Urothelium cell line (cell line): ENCODE measurements around the gene TMED8.
"Not testable (repeated sequence)": the region's sequence is repeated elsewhere in the genome, so short reads cannot be mapped to it uniquely, and the experiment has no call there.

Source experiments
- DNase-seq: peaks from one replicate; pipeline ENCODE4 v3.0.0; 2011; ENCODE audit warnings: low spot score, mixed read lengths
- FAIRE-seq: peaks from 2 replicates; lab custom pipeline; 2011; peaks lifted over from hg19 to GRCh38; lab: Jason Lieb, UNC

The TMED8 gene

DNA sequence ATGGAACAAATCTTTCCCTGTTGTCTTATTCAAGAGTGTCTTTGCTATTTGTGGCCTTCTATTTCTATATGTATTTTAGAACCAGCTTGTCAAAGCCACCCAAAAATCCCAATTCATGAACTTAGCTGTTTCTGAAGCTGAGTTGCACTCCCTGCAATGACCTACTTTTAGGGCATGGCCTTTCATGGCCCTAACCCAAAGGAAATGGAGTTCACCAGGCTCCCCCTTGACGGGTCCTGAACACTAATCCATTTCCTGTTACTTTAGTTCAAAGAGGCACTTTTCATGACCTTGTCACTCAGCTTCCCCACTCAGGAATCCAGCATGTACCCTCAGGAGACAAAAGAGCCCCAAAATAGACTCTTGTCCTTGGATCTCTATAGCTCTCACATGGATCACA lies 7.6 kb downstream of the TMED8 start:
- FAIRE-seq (no peak), DNase-seq (no peak)

DNA sequence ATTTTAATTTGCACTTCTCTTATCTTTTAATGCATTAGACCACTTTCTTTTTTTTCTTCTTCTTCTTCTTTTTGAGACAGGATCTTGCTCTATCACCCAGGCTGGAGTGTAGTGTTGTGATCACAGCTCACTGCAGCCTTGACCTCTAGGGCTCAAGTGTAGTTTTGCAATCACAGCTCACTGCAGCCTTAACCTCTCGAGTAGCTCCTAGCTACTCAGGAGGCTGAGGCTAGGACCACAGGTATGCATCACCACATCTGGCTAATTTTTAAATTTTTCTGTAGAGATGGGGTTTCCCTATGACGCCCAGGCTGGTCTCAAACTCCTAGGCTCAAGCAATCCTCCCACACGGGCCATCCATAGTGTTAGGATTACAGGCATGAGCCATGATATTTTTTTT lies 12.7 kb downstream of the TMED8 start:
- FAIRE-seq (no peak), DNase-seq (no peak)

DNA sequence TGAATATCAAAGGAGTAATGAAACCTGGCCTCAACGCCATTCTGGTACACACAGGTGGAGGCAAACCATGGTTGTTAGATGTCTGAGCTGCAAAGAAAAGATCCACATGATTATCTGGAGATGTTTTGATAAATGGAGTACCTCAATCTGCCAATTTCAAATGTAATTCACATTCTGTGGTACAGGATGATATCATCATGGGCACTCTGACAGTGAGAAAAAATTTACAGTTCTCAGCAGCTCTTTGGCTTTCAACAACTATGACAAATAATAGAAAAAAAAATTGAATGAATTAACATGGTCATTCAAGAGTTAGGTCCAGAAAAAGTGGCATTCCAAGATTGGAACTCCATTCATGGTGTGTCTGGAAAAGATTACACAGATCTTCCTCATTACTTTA lies 17.3 kb downstream of the TMED8 start:
- DNase-seq (no peak), FAIRE-seq (no peak)

DNA sequence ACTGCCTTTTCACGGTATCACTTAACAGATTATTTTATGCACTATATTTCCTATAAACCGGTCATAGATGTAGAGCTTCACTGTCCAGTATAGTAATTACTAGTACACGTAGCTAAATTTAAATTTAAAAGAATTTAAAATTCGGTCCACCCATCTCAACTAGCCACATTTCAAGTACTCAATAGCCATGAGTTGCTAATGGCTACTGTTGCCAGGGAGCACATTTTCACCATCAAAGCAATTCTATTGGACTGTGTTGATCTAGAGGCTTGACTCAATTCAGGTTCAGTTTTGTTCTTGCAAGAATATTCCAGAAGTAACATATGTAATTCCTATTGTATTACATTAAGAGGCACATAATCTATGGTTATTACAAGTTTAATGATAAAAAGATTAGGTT lies 20.0 kb downstream of the TMED8 start:
- FAIRE-seq (no peak), DNase-seq (no peak)

DNA sequence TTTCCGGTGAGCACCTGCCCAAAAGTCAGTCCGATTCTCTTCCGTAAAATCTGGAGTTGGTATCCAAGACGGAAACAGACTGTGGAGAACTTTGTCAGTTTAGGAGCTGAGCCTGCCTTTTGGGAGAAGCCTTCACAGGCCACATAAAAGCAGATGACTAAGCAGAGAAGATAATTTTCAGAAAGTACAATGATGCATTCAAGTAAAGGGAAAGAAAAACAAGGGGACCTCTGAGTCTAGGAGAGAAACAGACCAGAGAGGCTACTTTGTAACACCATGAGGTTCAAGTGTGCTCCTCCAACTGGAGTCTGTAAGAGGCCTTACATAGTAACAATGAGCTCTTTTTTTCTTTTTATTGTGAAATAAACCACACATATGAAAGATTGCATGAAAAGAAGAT lies 21.1 kb downstream of the TMED8 start:
- DNase-seq, result no peak
- no peak for FAIRE-seq

DNA sequence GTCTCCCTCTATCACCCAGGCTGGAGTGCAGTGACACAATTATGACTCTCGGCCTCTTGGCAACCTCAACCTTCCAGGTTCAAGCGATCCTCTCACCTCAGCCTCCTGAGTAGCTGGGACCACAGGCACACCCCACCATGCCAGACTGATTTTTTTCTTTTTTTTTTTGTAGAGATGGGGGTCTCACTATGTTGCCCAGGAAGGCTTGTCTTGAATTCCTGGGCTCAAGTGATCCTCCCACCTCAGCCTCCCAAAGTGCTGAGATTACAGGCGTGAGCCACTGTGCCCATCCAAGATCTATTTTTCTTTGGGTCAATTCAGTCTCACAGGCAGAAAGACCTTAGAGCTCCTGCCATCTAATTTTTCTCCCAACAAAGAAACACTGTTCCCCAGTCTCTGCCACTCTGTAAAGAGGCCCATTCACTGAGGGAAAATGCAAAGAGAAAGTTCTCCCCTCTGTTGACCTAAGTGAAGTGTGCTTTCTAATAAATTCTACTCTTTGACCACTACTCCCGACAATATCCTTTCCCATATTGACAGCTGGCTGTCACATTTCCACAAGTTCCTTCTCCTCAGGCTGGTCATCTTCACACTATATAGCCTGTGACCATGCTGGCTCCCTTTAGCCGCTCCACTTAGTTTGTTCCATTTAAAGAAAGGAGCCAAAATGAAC lies 23.3 kb downstream of the TMED8 start:
- DNase-seq (no peak), FAIRE-seq (no peak)

DNA sequence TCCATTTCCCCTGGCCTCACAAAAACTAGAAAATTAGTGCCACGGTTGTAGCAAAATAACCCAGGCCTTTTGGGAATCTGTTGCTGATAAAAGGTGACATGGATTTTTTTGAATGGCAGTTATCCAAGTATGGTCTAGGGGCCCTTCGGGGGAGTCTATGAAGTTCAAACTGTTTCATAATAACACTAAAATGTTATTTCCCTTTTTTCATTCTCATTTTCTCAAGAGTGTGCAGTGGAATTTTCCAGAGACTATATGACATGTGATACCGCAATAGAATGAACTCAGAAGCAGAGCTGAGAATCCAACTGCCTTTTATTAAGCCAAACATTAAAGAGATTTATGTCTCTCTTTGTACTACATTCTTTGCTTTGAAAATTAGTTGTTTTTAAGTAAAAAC lies 29.1 kb downstream of the TMED8 start:
- DNase-seq, result no peak
- FAIRE-seq, result no peak

DNA sequence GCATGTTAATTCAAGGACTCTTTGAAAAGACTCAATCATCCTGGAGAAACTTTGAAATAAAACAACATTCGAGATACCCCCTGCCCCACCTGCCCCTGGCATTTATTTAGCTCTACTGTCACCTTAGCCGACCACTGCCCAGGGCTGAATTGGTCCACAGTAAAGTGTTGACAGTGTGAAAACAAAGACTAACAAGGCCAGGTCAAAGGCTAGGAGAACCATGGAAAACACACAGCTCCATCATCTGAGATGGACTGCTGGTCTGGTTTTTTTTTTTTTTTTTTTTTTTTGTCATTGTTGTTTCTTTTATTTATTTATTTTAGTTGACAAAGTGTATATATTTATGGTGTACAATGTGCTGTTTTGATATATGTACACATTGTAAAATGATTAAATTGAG lies 30.4 kb downstream of the TMED8 start:
- DNase-seq, result no peak
- FAIRE-seq, result peak; percentile 56

DNA sequence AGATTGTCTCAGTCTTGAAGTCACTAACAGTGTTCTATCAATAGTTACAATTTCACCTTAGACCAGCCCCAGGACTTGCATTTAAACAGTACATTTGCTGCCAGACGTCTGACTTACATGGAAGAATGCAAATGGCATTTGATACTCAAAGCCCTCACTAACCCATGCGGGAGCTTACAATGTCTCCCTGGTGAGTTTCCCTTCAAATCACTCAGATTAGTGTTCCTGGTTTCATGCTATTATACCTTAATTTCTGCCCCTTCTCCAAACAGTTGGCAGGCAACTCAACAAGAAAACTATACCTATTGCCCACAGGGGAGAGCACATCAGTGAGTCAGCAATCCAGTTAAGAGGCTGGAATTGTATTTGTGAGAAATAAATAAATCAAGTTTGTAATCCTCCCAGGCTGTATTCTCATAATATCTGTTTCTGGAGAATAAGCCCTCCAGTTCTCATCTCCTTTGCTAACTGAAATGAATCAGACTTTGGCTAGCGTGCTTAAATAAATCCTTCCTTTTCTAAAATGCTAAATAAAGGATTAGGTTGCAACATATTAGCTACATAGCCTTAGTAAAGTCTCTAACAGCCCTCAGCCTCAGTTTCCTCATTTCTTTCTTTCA lies 32.4 kb downstream of the TMED8 start:
- DNase-seq (no peak), FAIRE-seq (no peak)

DNA sequence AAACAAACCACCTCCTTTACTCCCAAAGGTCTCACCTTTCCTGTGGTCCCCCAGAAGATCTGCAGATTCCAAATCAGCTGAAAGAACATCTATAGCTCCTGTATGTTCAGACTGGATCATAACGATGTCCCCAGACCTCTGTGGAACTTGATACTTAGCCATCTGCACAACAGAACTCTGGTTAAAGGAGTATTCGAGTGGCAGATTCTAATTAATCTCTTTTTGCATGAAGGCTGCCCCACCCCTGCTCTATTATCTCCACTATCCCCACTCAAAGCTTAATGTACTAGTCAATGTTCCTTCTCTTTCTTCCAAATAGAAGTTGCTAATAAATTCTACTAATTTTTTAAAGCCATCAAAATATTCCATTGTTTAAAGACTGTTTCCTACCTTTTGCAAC lies 33.2 kb downstream of the TMED8 start:
- no peak for FAIRE-seq
- DNase-seq, result no peak

DNA sequence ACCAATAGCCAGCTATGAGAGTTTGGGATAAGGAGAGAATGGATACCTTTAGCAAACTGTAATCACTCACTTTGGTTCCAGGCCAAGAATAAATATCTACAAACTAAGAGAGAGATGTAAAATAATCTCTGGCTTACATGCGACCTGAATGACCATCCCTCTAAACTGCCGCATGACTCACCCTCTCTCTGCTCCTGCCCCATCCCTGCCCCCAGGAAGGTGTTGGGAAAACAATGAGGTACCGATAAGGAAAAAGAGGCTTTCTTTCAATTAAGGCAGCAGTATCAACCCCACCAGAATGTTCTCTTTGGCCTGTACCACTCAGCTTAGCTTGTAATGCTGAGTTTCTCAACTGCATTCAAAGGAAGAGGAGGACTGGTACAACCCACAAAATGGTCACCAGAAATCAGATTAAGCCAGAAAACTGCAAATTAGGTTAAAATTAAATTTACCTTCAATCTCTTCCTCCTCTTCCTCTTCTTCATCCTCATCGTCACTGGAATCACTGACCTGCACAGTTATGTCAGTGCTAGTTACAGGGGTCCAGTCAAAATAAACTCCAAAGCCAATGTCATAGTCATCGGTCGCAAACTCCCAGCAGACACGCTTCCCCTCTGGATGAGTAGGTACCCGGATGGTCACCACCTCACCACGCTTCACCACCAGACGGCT lies 34.0 kb downstream of the TMED8 start:
- no peak for FAIRE-seq

DNA sequence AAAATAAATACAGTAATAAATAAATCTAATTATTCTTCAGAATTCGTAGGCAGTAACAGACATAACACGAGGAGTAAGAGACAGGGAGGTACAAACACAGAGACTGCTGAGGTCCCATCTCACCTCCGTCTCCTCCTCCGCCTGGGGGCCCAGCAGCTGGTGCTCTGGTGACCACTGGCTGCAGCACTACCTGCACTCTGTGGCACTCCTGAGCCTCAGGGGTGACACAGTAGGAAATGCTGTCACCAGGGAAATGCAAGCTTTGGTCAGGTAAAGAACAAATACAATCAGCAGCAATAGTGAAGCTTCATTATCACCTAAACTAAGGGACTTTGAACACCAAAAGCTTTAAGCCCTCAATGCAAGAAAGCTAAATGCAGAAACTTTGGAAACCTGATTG lies 36.5 kb downstream of the TMED8 start:
- FAIRE-seq, result no peak
- no peak for DNase-seq

More for the DNA sequence above, 34.0 kb downstream of the TMED8 start:
- DNase-seq, result peak; percentile 36

DNA sequence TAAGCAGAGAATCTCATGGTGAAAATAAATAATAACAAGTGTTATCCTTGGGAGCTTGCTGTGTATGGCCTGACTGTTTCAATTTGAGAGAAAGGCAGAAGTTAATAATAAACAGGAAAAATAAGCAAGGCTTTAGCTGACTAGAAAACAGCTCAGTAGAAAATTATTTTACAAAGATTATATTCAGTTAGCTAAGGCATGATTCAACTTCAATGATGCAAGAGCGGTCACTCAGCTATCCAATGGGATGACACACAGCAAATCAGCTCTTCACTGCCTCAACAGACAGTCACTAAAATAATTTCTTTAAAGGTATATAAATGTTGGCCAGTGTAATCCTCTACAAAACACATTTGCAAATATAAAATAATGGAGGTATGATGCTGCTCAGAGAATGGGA lies 37.5 kb downstream of the TMED8 start:
- no peak for FAIRE-seq
- DNase-seq, result no peak

DNA sequence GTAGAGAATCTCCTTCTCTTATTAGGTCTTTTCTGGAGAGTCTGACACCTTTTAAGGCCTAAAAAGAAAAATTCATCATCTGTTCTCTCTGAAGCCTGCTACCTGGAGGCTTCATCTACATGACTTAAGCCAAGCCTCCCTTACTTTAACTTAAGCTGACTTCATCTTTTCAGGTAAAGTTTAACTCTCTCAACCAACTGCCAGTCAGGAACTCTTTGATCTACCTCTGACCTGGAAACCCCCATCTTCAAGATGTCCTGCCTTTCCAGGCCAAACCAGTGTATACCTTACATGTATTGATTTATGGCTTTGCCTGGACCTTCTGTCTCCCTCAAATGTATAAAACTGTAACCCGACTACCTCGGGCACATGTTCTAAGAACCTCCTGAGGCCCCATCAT lies 38.6 kb downstream of the TMED8 start:
- no peak for FAIRE-seq

DNA sequence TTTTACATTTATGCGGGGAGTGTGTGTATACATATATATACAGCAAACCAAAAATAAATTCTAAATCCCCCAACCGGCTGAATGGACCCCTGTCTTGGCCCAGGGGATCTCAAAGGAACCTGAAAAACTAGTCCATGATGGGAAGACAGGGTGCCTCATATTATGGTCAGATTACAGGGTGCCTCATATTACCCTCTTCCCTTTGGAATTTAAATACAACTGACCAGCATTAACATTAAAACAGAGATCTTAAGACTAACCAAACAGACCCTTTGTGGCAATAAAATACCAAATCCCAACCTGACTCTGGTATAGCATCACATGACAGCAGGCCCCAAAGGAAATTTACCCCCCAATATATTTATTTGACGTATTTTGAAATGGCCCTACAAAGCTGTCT lies 39.0 kb downstream of the TMED8 start:
- DNase-seq (no peak), FAIRE-seq (no peak)

More for the DNA sequence above, 38.6 kb downstream of the TMED8 start:
- no peak for DNase-seq

DNA sequence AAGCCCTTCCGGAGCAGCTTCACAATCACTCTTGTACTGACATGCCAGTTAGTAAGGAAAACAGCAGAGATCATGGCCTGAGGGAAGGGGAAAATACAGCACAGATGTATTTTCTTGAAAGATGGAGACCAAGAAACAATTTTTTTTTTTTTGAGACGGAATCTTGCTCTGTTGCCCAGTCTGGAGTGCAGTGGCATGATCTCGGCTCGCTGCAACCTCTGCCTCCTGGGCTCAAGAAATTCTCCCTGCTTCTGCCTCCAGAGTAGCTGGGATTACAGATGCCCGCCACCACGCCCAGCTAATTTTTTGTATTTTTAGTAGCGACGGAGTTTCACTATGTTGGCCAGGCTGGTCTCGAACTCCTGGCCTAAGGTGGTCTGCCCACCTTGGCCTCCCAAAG lies 39.6 kb downstream of the TMED8 start:
- FAIRE-seq, DNase-seq: not testable (repeated sequence)

DNA sequence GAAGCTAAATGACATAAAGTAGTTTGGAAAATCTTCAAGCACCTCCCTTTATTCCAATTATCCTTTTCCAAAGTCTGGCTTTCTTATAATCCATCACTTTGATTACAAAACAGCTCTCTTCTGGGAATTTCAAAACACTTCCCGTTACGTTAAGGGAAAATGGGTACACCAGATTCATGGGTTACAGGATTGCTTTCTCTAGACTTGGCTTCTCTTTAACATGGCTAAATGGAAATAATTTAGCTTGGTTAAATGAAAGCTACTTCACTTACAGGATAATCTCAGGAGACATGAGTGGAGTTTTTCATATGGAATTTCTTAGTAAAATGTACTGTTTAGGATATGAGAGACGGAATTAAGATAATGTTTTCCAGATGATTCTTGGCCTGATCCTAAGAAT lies 41.3 kb downstream of the TMED8 start:
- peak; percentile 9 for FAIRE-seq
- no peak for DNase-seq

DNA sequence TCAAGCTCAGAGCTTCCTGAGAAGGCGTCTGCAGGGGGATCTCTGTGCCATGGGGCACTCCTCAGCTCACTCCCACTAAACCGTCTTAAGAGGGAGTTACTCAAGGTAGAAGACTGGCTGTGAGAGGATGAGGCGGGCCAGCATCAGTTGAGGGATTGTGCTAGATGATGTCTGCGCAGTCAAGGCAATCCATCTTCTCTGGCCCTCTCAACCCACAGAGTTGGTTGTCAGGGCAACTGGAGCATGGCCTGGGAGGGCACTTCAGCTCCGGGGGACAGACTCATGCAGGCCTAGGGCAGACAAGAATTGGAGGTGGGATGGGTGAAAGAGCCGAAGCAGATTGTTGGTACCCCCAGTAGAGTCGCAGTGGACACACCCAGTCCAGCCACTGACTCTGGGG lies 47.0 kb downstream of the TMED8 start:
- FAIRE-seq (no peak), DNase-seq (no peak)

DNA sequence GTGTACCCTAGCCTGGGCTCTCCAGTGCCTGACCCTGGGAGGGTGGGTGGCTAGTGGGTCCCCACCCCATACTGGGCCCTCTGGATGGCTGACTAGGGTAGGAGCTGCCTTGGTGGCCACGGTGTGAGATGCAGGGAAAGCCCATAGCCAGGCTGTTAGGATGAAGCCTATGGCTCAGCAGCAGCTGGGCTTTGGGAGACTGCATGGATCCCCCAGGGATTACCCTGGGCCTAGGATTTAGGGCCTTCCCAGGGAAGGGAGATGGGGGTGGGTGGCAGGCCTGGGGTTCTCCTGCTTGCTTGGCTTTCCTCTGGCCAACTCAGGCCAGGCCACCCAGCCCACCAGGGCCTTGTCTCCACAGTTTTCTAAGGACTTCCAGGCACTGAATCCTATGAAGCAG lies 49.8 kb downstream of the TMED8 start:
- DNase-seq (no peak), FAIRE-seq (no peak)

DNA sequence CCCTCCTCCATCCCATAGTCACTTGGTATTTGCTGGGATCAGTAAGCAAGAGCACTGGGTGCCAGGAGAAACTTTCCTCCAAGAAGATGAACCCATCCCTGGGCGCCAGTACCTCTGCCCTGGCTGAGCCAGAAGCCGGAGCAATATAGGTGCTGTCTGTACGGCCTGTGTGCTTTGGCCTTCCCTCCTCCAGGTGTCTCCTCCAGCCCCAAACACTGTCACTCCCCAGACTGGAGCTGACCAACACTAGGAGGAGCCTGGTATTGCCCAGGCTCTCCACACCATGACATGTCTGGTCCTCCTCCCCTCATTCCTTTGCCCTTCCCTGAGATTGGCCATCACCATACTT lies 51.2 kb downstream of the TMED8 start:
- no peak for DNase-seq
- FAIRE-seq, result peak; percentile 37

DNA sequence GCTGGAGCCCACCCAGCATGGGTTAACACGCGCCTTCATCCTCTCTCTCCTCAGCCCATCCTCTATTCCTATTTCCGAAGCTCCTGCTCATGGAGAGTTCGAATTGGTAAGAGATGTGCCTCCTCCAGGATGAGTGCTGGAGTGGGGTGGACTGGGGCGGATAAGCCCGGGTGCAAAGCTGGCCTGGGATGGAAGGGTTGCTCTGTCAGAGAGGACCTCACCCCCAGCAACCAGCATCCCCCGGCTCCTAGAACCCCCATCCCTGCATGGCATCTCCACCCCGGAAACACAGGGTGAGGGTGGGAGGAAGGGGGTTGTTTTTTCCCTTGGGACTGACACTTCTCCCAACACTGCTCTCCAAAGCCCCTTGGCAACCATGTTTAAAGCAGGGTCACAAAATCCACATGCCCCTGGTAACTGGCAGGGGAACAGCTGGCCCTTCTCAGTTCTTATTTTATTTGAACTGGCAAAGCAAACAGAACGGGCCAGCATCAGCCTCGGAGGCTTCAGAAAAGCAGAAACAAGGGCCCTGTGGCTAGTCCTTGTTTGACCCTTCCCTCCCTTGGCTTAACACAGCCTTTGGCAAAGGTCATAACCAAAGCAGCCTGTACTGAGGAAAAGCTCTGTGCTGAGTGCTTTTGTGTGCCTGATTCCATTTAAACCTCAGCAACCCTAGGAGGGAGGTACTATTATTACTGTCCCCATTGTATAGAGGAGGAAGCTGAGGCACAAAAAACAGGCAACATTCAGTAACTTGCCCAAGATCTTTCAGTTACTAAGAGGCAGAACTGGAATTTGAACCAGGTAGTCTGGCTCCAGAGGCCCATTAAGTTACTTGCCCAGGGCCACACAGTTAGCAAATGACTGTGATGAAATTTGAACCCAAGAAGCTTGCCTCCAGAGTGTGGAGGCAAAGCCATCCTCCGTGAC lies 51.8 kb downstream of the TMED8 start:
- DNase-seq (no peak), FAIRE-seq (peak; percentile 5)
